Common myeloid progenitor, CD34-positive (primary cell): ENCODE results near the gene ARMCX2. TPM values are rescaled to one million over a fixed set of nuclear protein-coding genes. Genes with fewer than 3 reads are reported as not detected.

ENCODE experiments used
- CTCF ChIA-PET: fragments of 350-600 bp; sonication (Branson Sonifier 250); formaldehyde crosslinking; loops from one replicate; lab custom pipeline; 2021; ENCODE audit warnings: antibody characterized with exemption; lab: Charles Lee
- POLR2A ChIA-PET: fragments of 350-600 bp; sonication (Branson Sonifier 250); formaldehyde crosslinking; loops from one replicate; lab custom pipeline; 2021; ENCODE audit warnings: antibody characterized with exemption; lab: Charles Lee
- DNase-seq, 3 donors: peaks; one replicate each; pipeline versions ENCODE4 v3.0.0 to v3.0.0-alpha.2; 2013
- H3K27ac ChIP-seq, 2 experiments: 1 replicate in 1 of 2; 2 replicates in 1 of 2; pipeline ENCODE4 v1.7.0; 2013; ENCODE audit warnings: inconsistent platforms in 2 of 2, low read length in 2 of 2, mild to moderate bottlenecking in 2 of 2, low read depth in 1 of 2, moderate library complexity in 1 of 2; ENCODE audit not compliant: severe bottlenecking in 2 of 2, insufficient read depth in 1 of 2, poor library complexity in 1 of 2
- H3K27me3 ChIP-seq, 5 experiments: replicated peaks in 2 of 5; 1 replicate in 3 of 5; 2 replicates in 2 of 5; pipeline versions ENCODE4 v1.6.1 to v1.7.0; 2013; ENCODE audit warnings: low read length in 4 of 5, mild to moderate bottlenecking in 2 of 5, moderate library complexity in 2 of 5, inconsistent platforms in 1 of 5; ENCODE audit not compliant: insufficient read depth in 5 of 5, control insufficient read depth in 4 of 5
- H3K36me3 ChIP-seq, 4 experiments: 1 replicate in 2 of 4; 2 replicates in 2 of 4; pipeline versions ENCODE4 v1.6.1 to v1.7.0; 2013; ENCODE audit warnings: low read length in 3 of 4, control low read depth in 1 of 4, mild to moderate bottlenecking in 1 of 4; ENCODE audit not compliant: control insufficient read depth in 4 of 4, insufficient read depth in 4 of 4
- H3K4me1 ChIP-seq, 4 experiments: 1 replicate in 3 of 4; 2 replicates in 1 of 4; pipeline versions ENCODE4 v1.6.1 to v1.7.1; 2013; ENCODE audit warnings: low read length in 3 of 4, mild to moderate bottlenecking in 3 of 4, control low read depth in 1 of 4, inconsistent platforms in 1 of 4, moderate library complexity in 1 of 4; ENCODE audit not compliant: control insufficient read depth in 4 of 4, insufficient read depth in 4 of 4; ENCODE audit errors: control extremely low read depth in 1 of 4
- H3K4me3 ChIP-seq, 7 experiments: 1 replicate in 4 of 7; 2 replicates in 3 of 7; pipeline versions ENCODE4 v1.5.1 to v1.7.0; 2013; ENCODE audit warnings: mild to moderate bottlenecking in 7 of 7, low read length in 6 of 7, moderate library complexity in 6 of 7, inconsistent platforms in 2 of 7, low read depth in 2 of 7, control low read depth in 1 of 7; ENCODE audit not compliant: insufficient read depth in 4 of 7, control insufficient read depth in 1 of 7; ENCODE audit errors: extremely low read depth in 1 of 7
- H3K9me3 ChIP-seq, 5 experiments: 1 replicate in 4 of 5; 2 replicates in 1 of 5; pipeline versions ENCODE4 v1.6.1 to v1.7.1; 2013; ENCODE audit warnings: low read length in 4 of 5, mild to moderate bottlenecking in 2 of 5, inconsistent platforms in 1 of 5, low read depth in 1 of 5, moderate library complexity in 1 of 5; ENCODE audit not compliant: control insufficient read depth in 4 of 5, insufficient read depth in 2 of 5; ENCODE audit errors: control extremely low read depth in 1 of 5
- WGBS: methylation state at CpG from one replicate; pipeline ENCODE4 v1.1.5; 2013; ENCODE audit not compliant: insufficient coverage; 5-methylcytosine and 5-hydroxymethylcytosine counted together
- polyA plus RNA-seq: library from polyadenylated mRNA; unstranded; fragments of 120-200 nt; gene quantifications from one replicate; pipeline ENCODE4 v1.2.1, GENCODE V29; 2013

ARMCX2 gene
- 18.1 TPM for polyA plus RNA-seq

DNA sequence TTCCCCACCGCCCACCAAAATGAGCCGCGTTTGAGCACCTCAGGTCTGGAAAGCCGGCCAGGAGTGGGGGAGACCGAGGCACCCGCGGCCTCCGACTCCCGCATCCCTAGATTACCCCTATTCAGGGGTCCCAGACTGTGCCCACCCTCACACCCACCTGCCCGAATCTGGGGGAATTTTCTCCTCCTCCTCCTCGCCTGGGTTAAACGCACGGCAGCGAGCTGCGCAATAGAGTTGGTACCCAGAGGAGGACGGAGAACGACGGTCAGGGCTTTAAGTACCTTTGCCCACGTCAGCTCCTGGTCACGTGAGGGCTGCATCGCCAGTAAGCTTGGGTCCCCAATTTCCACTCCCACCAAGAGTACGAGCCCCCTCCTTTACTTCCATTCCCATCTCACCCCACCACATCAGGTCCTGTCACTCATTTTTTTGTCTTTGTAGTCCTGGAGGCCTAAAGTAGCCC is at the start of gene ARMCX2:
Gene ARMCX2, minus strand, starts transcription at position 250 of the 463 bp plus-strand sequence. CDS start 2,262 bp downstream, outside the sequence.
- DNase-seq = peak; percentile 49 to 66 (median 64)

DNA sequence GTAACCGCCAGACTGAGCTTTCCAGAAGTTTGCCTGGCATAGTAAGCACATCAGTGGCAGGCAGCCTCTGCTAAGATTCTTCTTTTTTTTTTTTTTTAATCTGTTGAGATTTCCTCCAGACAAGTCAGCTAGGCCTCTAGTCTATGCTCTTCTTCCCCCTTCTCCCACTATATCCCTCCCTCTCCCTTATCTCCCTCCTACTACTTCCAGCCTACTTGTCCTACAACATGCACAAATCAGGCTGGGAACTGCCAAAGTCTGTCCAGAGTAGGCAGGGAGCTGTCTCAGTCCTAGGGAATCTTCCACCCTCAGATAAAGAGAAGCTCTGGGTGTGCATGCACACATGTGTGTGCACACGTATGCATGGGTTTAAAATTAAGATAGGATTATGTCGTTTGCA is 49.7 kb upstream of the ARMCX2 start:
- Histone ChIP-seq H3K27ac (no peak overlapping the region), H3K27me3 (peaks cover 0 to 3% (median 0%) of the 10 kb centered on the region in 5 experiments), H3K4me3 (no peak overlapping the region), H3K4me1 (no peaks in the 10 kb centered on the region), H3K36me3 (no peaks in the 10 kb centered on the region), H3K9me3 (no peaks in the 10 kb centered on the region)
- WGBS = 67% methylated on average over 3 of the region's 3 CpGs
- DNase-seq = no peak
- ChIA-PET POLR2A (no interaction called here), CTCF (no interaction called here)

More for the DNA sequence above, at the start of gene ARMCX2:
- ChIA-PET POLR2A (interaction anchor here (0.6 kb wide), 1 partner anchor 19 kb away, joined by 5 read pairs; no protein-coding TSS in a partner anchor), CTCF (interaction anchor here (1.5 kb wide), 1 partner anchor 99 kb away, joined by 3 read pairs; no protein-coding TSS in a partner anchor)
- peak within 1 kb of the TSS; percentile 50 to 88 (median 69) for H3K4me3 ChIP-seq
- 25% methylated on average over 20 of the region's 22 CpGs for WGBS
- H3K27ac ChIP-seq = no peak within 1 kb of the TSS
- H3K27me3 ChIP-seq = peaks cover 0 to 6% (median 2%) of the 10 kb centered on the region in 5 experiments
- H3K36me3 ChIP-seq = peaks cover 0 to 2% (median 0%) of the 10 kb centered on the region in 4 experiments
- H3K4me1 ChIP-seq = peaks cover 0 to 13% (median 4%) of the 10 kb centered on the region in 4 experiments
- no peaks in the 10 kb centered on the region for H3K9me3 ChIP-seq

DNA sequence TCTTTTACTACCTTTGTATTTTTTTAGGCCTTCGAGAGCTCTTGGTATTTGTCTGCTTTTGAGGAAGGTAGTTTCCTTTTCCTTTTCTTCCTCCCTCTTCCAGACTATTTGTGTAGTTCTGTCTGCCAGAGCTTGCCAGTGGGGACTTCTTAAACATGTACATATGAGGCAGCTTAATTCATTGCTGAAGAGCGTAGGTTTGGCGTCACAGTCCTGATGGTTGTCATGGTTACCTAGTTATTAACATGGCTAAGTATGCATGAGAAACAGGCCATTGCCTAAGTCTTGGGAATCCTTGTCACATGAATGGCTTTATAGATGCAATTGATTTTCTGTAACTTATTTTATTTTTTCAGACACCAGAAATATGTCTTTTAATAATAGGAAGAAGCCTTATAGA is 48.5 kb upstream of the ARMCX2 start:
- no peak for DNase-seq
- CTCF ChIA-PET = interaction anchor here (0.9 kb wide), 1 partner anchor 9 kb away, joined by 3 read pairs; no protein-coding TSS in a partner anchor
- H3K36me3 ChIP-seq = no peaks in the 10 kb centered on the region
- WGBS = 94% methylated on average over 2 of the region's 3 CpGs
- H3K4me1 ChIP-seq = no peaks in the 10 kb centered on the region
- H3K4me3 ChIP-seq = no peak overlapping the region
- no peaks in the 10 kb centered on the region for H3K9me3 ChIP-seq
- H3K27me3 ChIP-seq = peaks cover 0 to 5% (median 0%) of the 10 kb centered on the region in 5 experiments
- POLR2A ChIA-PET = no interaction called here
- no peak overlapping the region for H3K27ac ChIP-seq

DNA sequence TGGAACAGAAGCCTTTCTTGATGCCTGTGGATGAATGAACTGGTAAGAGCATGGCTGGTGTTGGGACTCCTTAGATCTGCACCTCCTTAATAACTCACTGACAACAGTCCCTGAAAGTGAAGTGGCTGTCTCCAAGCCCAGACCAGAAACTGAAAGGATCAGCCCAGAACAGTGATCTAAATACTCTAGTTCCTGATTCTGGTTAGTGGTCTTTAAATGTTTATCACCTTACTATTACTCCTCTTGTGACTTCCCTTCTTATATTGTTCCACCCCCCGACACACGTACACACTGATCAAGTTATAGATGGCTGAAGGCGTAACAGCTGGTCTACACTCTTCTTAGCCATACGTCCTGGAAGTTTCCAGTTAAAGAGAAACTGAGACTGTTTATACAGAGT is 33.8 kb upstream of the ARMCX2 start:
- no CpG with 5 or more reads among the region's 4 CpGs for WGBS
- CTCF ChIA-PET = no interaction called here
- no peaks in the 10 kb centered on the region for H3K27me3 ChIP-seq
- DNase-seq = peak in 1 of 3 donors; percentile 2
- H3K4me3 ChIP-seq = no peak overlapping the region
- no peaks in the 10 kb centered on the region for H3K9me3 ChIP-seq
- H3K27ac ChIP-seq = no peak overlapping the region
- POLR2A ChIA-PET = no interaction called here
- H3K36me3 ChIP-seq = no peaks in the 10 kb centered on the region
- H3K4me1 ChIP-seq = no peaks in the 10 kb centered on the region

DNA sequence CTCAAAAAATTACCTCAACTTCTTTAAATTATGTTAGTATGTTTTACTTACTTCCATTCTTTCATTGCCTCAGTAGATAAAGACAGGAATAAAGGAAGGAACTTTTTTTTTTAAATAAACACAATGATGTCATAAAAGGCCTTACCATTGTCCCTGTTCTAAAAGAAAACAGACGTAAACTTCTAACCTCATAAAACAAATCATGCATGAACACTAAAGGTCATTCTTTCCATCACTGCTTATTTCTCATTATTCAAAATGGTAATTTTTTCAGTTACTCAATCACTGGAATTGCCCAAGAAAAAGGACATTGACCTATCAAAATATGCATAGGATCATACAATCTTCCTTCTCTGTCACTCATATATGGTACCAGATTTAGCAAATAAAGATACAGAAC is 32.2 kb upstream of the ARMCX2 start:
- POLR2A ChIA-PET = no interaction called here
- Histone ChIP-seq H3K36me3 (no peaks in the 10 kb centered on the region), H3K4me3 (no peak overlapping the region), H3K4me1 (peaks cover 0 to 2% (median 0%) of the 10 kb centered on the region in 4 experiments), H3K9me3 (no peaks in the 10 kb centered on the region), H3K27me3 (no peaks in the 10 kb centered on the region), H3K27ac (no peak overlapping the region)
- 100% methylated on average over 1 of the region's 1 CpG for WGBS
- no peak for DNase-seq
- CTCF ChIA-PET = no interaction called here

DNA sequence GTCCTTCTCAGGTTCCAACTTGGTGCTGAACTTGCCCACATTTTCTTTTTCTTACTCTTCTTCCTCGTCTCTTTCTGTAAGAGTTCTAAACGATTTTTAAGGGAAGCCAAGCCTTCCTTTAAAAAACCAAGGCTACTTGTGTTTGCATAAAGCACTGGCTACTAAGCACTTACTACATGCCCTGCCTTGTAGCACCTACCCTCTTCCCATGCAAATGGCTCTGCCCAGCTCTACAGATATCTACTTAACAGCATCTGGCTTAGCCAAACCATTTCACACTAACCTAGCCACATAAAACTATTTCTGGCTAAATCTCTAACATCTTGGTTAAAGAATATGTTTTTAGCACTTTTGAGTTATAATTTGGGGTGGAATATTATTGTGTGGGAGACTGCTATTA is 26.9 kb upstream of the ARMCX2 start:
- ChIA-PET CTCF (no interaction called here), POLR2A (no interaction called here)
- Histone ChIP-seq H3K27ac (no peak overlapping the region), H3K27me3 (no peaks in the 10 kb centered on the region), H3K36me3 (no peaks in the 10 kb centered on the region), H3K4me1 (peaks cover 0 to 2% (median 0%) of the 10 kb centered on the region in 4 experiments), H3K9me3 (no peaks in the 10 kb centered on the region), H3K4me3 (no peak overlapping the region)
- 70% methylated on average over 2 of the region's 2 CpGs for WGBS
- DNase-seq = no peak

DNA sequence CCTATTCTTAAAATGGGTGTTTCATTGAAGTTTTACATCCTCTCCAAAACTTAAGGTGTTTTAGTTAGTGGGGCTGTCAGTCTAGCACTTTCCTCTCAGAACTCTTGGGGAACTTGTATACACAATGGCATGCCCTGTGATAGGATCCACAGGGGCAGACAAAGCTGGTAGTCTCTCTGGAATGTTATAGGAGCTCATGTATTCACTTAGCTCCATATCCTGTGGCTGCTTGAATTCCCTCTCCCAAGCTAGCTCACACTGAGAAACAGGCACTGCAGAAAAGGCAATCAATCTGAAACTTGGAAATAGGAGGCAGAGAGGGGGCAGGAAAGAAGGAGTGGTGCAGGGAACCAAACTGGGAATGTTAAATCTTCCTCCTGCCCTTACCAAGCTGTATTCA is 26.3 kb upstream of the ARMCX2 start:
- no peaks in the 10 kb centered on the region for H3K36me3 ChIP-seq
- ChIA-PET POLR2A (no interaction called here), CTCF (no interaction called here)
- no peak overlapping the region for H3K27ac ChIP-seq
- H3K27me3 ChIP-seq = no peaks in the 10 kb centered on the region
- DNase-seq = no peak
- no peak overlapping the region for H3K4me3 ChIP-seq
- no peaks in the 10 kb centered on the region for H3K9me3 ChIP-seq
- peaks cover 0 to 2% (median 0%) of the 10 kb centered on the region in 4 experiments for H3K4me1 ChIP-seq
